PC-9 (cell line): ENCODE data around the gene NKAIN1.

ENCODE experiments used
- CTCF ChIP-seq: fragments of 200-600 bp; sonication (generic); conservative IDR thresholded peaks from 2 replicates; pipeline ENCODE4 v1.6.1; 2017; ENCODE audit warnings: mixed run types, antibody characterized with exemption, mild to moderate bottlenecking, moderate library complexity
- EZH2 ChIP-seq: fragments of 200-600 bp; sonication (generic); IDR thresholded peaks from 2 replicates; pipeline ENCODE4 v1.8.0; 2017; ENCODE audit warnings: antibody characterized with exemption, low read depth

GRCh38 chr1:31154000-31154631 is 85.6 kb downstream of the NKAIN1 start:
- TF ChIP-seq EZH2 (no peak), CTCF (no peak)
